HG02678 (cell line): ENCODE measurements around the gene GALNT16.

ENCODE experiments used
- ATAC-seq: cut with Tn5 transposase; IDR thresholded peaks from one replicate; pipeline ENCODE4 v1.9.1; 2021; ENCODE audit warnings: mild to moderate bottlenecking, moderate library complexity; ENCODE audit not compliant: unreplicated experiment

Gene GALNT16

GRCh38 chr14:69399750-69400149, 139.8 kb downstream of the GALNT16 start:
- ATAC-seq: no peak

- no peak for ATAC-seq
These were observed 140.2 kb downstream of the GALNT16 start for GRCh38 chr14:69400154-69400553.

- ATAC-seq: no peak
These were observed 141.9 kb downstream of the GALNT16 start for GRCh38 chr14:69401841-69402240.

GRCh38 chr14:69404478-69404877, 144.5 kb downstream of the GALNT16 start:
- ATAC-seq: no peak

- no peak for ATAC-seq
These were observed 144.9 kb downstream of the GALNT16 start for GRCh38 chr14:69404883-69405282.

- no peak for ATAC-seq
These were observed 145.8 kb downstream of the GALNT16 start for GRCh38 chr14:69405762-69406161.
